ENCODE results near the gene OSTN.

The OSTN gene

GRCh38 chr3:191197761-191198306, 1.2 kb upstream of the OSTN start:
- Histone ChIP-seq H3K9me3 (ENCODE audit: insufficient read depth, low read length) (no peaks in the 10 kb centered on the region), H3K9ac (ENCODE audit: insufficient read length, low read depth) (no peak overlapping the region), H3K36me3 (ENCODE audit: insufficient read depth, insufficient read length, low read length) (no peaks in the 10 kb centered on the region), H3K4me3 (ENCODE audit: insufficient read length, low read depth) (no peak overlapping the region), H3K4me1 (ENCODE audit: insufficient read depth, insufficient read length) (no peaks in the 10 kb centered on the region), H3K27me3 (ENCODE audit: insufficient read depth, insufficient read length) (no peaks in the 10 kb centered on the region)
- no peak for DNase-seq (ENCODE audit: low read depth, low spot score)
- TF ChIP-seq YY1 (IDR thresholded peaks at IDR 0.05; ENCODE audit: insufficient read depth, insufficient read length) (no peak), ZNF274 (IDR thresholded peaks at IDR 0.05; ENCODE audit: low read depth, low read length) (no peak), SUZ12 (IDR thresholded peaks at IDR 0.05; ENCODE audit: extremely low read depth, insufficient read depth, insufficient read length) (no peak)

GRCh38 chr3:191198480-191198879, 561 bp upstream of the OSTN start:
- H3K36me3 ChIP-seq (ENCODE audit: insufficient read depth, insufficient read length, low read length) = no peaks in the 10 kb centered on the region
- TF ChIP-seq SUZ12 (IDR thresholded peaks at IDR 0.05; ENCODE audit: extremely low read depth, insufficient read depth, insufficient read length) (no peak), ZNF274 (IDR thresholded peaks at IDR 0.05; ENCODE audit: low read depth, low read length) (no peak), YY1 (IDR thresholded peaks at IDR 0.05; ENCODE audit: insufficient read depth, insufficient read length) (no peak)
- no peaks in the 10 kb centered on the region for H3K9me3 ChIP-seq (ENCODE audit: insufficient read depth, low read length)
- no peaks in the 10 kb centered on the region for H3K4me1 ChIP-seq (ENCODE audit: insufficient read depth, insufficient read length)
- no peak overlapping the region for H3K9ac ChIP-seq (ENCODE audit: insufficient read length, low read depth)
- H3K27me3 ChIP-seq (ENCODE audit: insufficient read depth, insufficient read length) = no peaks in the 10 kb centered on the region
- no peak overlapping the region for H3K4me3 ChIP-seq (ENCODE audit: insufficient read length, low read depth)
- no peak for DNase-seq (ENCODE audit: low read depth, low spot score)

- Histone ChIP-seq H3K4me1 (ENCODE audit: insufficient read depth, insufficient read length) (no peaks in the 10 kb centered on the region), H3K9me3 (ENCODE audit: insufficient read depth, low read length) (no peaks in the 10 kb centered on the region), H3K27me3 (ENCODE audit: insufficient read depth, insufficient read length) (no peaks in the 10 kb centered on the region), H3K9ac (ENCODE audit: insufficient read length, low read depth) (no peak overlapping the region), H3K4me3 (ENCODE audit: insufficient read length, low read depth) (no peak overlapping the region), H3K36me3 (ENCODE audit: insufficient read depth, insufficient read length, low read length) (no peaks in the 10 kb centered on the region)
- TF ChIP-seq YY1 (IDR thresholded peaks at IDR 0.05; ENCODE audit: insufficient read depth, insufficient read length) = no peak
- no peak for TF ChIP-seq SUZ12 (IDR thresholded peaks at IDR 0.05; ENCODE audit: extremely low read depth, insufficient read depth, insufficient read length)
- TF ChIP-seq ZNF274 (IDR thresholded peaks at IDR 0.05; ENCODE audit: low read depth, low read length) = no peak
- DNase-seq (ENCODE audit: low read depth, low spot score) = no peak
Observed at GRCh38 chr3:191210032-191210431, 11.0 kb downstream of the OSTN start.

- TF ChIP-seq SUZ12 (IDR thresholded peaks at IDR 0.05; ENCODE audit: extremely low read depth, insufficient read depth, insufficient read length) (no peak), YY1 (IDR thresholded peaks at IDR 0.05; ENCODE audit: insufficient read depth, insufficient read length) (no peak), ZNF274 (IDR thresholded peaks at IDR 0.05; ENCODE audit: low read depth, low read length) (no peak)
- H3K27me3 ChIP-seq (ENCODE audit: insufficient read depth, insufficient read length) = no peaks in the 10 kb centered on the region
- no peaks in the 10 kb centered on the region for H3K4me1 ChIP-seq (ENCODE audit: insufficient read depth, insufficient read length)
- H3K9me3 ChIP-seq (ENCODE audit: insufficient read depth, low read length) = peaks cover 13% of the 10 kb centered on the region
- H3K9ac ChIP-seq (ENCODE audit: insufficient read length, low read depth) = no peak overlapping the region
- no peaks in the 10 kb centered on the region for H3K36me3 ChIP-seq (ENCODE audit: insufficient read depth, insufficient read length, low read length)
- no peak overlapping the region for H3K4me3 ChIP-seq (ENCODE audit: insufficient read length, low read depth)
- no peak for DNase-seq (ENCODE audit: low read depth, low spot score)
Observed at GRCh38 chr3:191216510-191216909, 17.5 kb downstream of the OSTN start.

GRCh38 chr3:191217301-191217700, 18.3 kb downstream of the OSTN start:
- Histone ChIP-seq H3K4me1 (ENCODE audit: insufficient read depth, insufficient read length) (no peaks in the 10 kb centered on the region), H3K36me3 (ENCODE audit: insufficient read depth, insufficient read length, low read length) (no peaks in the 10 kb centered on the region), H3K9me3 (ENCODE audit: insufficient read depth, low read length) (peaks cover 13% of the 10 kb centered on the region), H3K9ac (ENCODE audit: insufficient read length, low read depth) (no peak overlapping the region), H3K27me3 (ENCODE audit: insufficient read depth, insufficient read length) (no peaks in the 10 kb centered on the region), H3K4me3 (ENCODE audit: insufficient read length, low read depth) (no peak overlapping the region)
- no peak for DNase-seq (ENCODE audit: low read depth, low spot score)
- no peak for TF ChIP-seq ZNF274 (IDR thresholded peaks at IDR 0.05; ENCODE audit: low read depth, low read length)
- TF ChIP-seq YY1 (IDR thresholded peaks at IDR 0.05; ENCODE audit: insufficient read depth, insufficient read length) = no peak
- no peak for TF ChIP-seq SUZ12 (IDR thresholded peaks at IDR 0.05; ENCODE audit: extremely low read depth, insufficient read depth, insufficient read length)

- no peak for DNase-seq (ENCODE audit: low read depth, low spot score)
- Histone ChIP-seq H3K9ac (ENCODE audit: insufficient read length, low read depth) (no peak overlapping the region), H3K4me1 (ENCODE audit: insufficient read depth, insufficient read length) (no peaks in the 10 kb centered on the region), H3K27me3 (ENCODE audit: insufficient read depth, insufficient read length) (no peaks in the 10 kb centered on the region), H3K9me3 (ENCODE audit: insufficient read depth, low read length) (peaks cover 10% of the 10 kb centered on the region), H3K36me3 (ENCODE audit: insufficient read depth, insufficient read length, low read length) (no peaks in the 10 kb centered on the region), H3K4me3 (ENCODE audit: insufficient read length, low read depth) (no peak overlapping the region)
- TF ChIP-seq SUZ12 (IDR thresholded peaks at IDR 0.05; ENCODE audit: extremely low read depth, insufficient read depth, insufficient read length) = no peak
- no peak for TF ChIP-seq YY1 (IDR thresholded peaks at IDR 0.05; ENCODE audit: insufficient read depth, insufficient read length)
- no peak for TF ChIP-seq ZNF274 (IDR thresholded peaks at IDR 0.05; ENCODE audit: low read depth, low read length)
Observed at GRCh38 chr3:191220908-191221307, 21.9 kb downstream of the OSTN start.

- Histone ChIP-seq H3K4me3 (ENCODE audit: insufficient read length, low read depth) (no peak overlapping the region), H3K9ac (ENCODE audit: insufficient read length, low read depth) (no peak overlapping the region), H3K9me3 (ENCODE audit: insufficient read depth, low read length) (0 out of 2 replicates have a peak, but pooled peaks cover 5% of the 10 kb centered on the region), H3K36me3 (ENCODE audit: insufficient read depth, insufficient read length, low read length) (no peaks in the 10 kb centered on the region), H3K4me1 (ENCODE audit: insufficient read depth, insufficient read length) (no peaks in the 10 kb centered on the region), H3K27me3 (ENCODE audit: insufficient read depth, insufficient read length) (no peaks in the 10 kb centered on the region)
- TF ChIP-seq SUZ12 (IDR thresholded peaks at IDR 0.05; ENCODE audit: extremely low read depth, insufficient read depth, insufficient read length) (no peak), YY1 (IDR thresholded peaks at IDR 0.05; ENCODE audit: insufficient read depth, insufficient read length) (no peak), ZNF274 (IDR thresholded peaks at IDR 0.05; ENCODE audit: low read depth, low read length) (no peak)
- no peak for DNase-seq (ENCODE audit: low read depth, low spot score)
Observed at GRCh38 chr3:191221638-191222037, 22.6 kb downstream of the OSTN start.

Data from NT2/D1 (cell line).